ENCODE data around the gene NTF3.

- TF ChIP-seq POLR2AphosphoS5 (IDR thresholded peaks at IDR 0.05; ENCODE audit: low read depth, low read length) (no peak), POLR2A (IDR thresholded peaks at IDR 0.05; ENCODE audit: low read depth, low read length) (no peak)
Measured at GRCh38 chr12:5480938-5481303, 49.0 kb downstream of the NTF3 start.

Data from GM12892 (cell line).